HG03575 (cell line): ENCODE measurements around the gene IFNW1.
"Not testable (repeated sequence)": the region's sequence is repeated elsewhere in the genome, so short reads cannot be mapped to it uniquely, and the experiment has no call there.

ENCODE experiments used
- ATAC-seq: cut with Tn5 transposase; IDR thresholded peaks from one replicate; pipeline ENCODE4 v1.9.1; 2021; ENCODE audit not compliant: unreplicated experiment, insufficient number of reproducible peaks, low FRiP score; ENCODE audit errors: extremely low read depth

Gene IFNW1

GRCh38 chr9:21141427-21141882 lies at the start of gene IFNW1:
TSS of gene IFNW1 (minus strand) at chr9:21141832. CDS start at chr9:21141570, 262 bp downstream.
- ATAC-seq = no peak

DNA sequence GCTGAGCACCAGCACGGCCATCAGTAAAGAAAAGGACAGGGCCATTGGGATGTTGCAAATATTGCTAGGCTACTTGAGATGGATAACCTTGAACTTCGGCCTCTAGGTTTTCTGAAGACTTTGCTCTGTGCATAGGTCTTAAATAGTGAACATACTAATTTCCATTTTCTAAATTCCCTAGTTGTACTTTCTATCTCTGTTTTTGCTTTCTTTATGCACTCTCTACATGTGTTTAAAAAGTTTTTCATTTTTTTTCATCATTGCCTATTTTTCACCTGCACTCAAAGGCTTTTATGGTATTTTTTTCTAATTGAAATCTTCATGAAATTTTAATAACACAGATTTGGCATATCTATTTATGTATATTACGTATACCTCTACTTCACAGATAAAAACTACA lies 45.9 kb upstream of the IFNW1 start, which contains the start of gene IFNA4:
TSS of gene IFNA4 (minus strand) at position 101 of the 400 bp plus-strand sequence. CDS start at position 45, 56 bp downstream.
- ATAC-seq = not testable (repeated sequence)

DNA sequence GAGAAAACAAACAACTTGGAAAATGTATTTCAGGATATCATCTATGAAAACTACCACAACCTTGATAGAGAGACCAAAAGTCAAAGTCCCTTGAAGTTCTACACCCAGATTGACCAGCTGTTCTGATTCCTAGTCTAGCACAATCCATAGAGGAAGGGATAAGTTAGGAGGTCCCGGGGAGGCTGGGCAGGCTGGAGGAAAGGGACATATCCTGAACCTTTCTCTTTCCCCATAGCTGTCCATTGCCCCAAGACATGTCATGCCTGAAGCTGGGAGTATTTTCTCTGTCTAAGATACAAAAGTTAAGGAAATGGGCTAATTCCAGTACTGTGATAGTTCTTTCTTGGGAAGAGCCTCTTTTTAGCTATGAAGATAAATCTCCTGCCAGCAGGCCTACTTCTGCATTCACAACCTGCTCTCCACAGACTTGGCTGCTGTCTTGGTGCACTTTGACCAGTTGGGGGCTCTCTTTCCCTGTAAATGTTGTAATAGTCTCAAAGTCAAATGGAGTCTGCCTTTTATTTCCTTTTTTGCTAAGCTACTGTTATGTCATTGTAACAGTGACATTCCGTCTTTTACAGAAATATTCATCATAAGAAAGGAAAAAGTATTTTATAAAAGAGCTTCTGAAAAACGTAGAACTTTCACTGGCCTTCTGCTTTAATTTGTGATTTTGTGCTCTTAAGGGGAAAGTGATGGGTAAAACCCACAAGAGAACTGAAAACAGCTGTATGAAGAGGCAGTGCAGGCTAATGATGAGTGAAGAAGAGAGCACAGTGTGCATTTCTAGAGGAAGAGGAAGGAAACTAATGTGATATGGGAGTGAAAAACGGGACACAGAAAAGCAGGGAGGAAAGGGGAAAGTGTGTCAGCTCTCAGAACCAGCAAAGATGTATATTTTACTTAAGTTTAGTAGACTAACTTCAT lies 41.4 kb upstream of the IFNW1 start:
- peak; percentile 91 for ATAC-seq

GRCh38 chr9:21174671-21175070 lies 33.0 kb upstream of the IFNW1 start:
- ATAC-seq = no peak

DNA sequence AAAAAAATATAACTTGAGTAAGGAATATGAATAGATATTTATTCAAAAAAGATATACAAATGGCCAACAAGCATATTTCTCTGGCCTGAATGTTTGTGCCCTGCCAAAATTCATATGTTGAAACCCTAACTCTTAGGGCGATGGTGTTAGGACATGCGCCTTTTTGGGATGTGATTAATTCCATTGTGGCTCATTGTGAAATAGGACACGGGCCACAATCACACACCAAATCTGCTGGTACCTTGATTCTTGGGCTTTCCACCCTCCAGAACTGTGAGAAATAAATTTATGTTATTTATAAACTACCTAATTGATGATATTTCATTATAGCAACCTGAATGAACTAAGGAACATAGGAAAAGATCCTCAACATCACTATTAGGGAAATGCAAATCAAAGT lies 30.5 kb upstream of the IFNW1 start:
- ATAC-seq = no peak

DNA sequence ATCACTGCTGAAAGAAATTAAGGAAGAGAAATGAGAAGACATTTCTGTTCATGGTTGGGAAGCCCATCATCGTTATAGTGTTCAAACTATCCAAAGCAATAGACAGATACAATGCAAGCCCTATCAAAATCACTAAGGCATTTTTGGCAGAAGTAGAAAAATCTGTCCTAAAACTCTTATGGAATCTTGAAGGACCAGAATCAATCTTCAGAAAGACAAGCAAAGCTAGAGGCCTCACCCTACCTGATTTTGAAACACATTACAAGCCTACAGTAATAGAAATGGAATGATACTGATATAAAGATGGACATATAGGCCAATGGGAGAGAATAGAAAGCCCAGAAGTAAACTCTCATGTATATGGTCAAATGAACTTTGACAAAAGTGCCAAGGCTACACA lies 29.7 kb upstream of the IFNW1 start:
- ATAC-seq = no peak

DNA sequence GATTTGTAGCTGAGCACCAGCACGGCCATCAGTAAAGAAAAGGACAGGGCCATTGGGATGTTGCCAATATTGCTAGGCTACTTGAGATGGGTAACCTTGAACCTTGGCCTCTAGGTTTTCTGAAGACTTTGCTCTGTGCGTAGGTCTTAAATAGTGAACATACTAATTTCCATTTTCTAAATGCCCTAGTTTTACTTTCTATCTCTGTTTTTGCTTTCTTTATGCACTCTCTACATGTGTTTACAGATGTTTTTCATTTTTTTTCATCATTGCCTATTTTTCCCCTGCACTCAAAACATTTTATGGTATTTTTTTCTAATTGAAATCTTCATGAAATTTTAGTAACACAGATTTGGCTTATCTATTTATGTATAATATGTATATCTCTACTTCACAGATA lies 24.9 kb upstream of the IFNW1 start, which contains the start of gene IFNA21:
TSS of gene IFNA21 (minus strand) at position 101 of the 400 bp plus-strand sequence. CDS start at position 53, 48 bp downstream.
- not testable (repeated sequence) for ATAC-seq

- no peak for ATAC-seq
Measured at GRCh38 chr9:21165516-21165915, 23.9 kb upstream of the IFNW1 start.

DNA sequence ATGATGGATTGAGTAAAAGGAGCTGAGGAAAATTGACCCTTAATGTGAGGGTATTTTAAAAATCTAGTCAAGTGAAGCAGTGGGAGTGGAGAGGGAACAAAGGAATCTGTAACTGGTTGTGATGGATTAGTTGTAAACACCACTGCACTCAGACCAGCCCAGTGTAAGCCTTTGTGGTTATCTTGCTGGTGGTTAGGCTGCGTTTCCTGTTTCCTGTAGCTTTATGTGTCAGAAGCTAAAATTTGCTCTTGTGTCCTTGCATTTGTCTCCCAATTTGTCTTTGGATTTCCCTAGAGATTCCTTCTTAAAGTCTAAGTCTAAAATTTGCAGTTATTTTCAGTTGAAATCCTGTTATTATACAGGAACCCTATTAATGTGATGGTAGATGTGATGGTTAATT lies 18.5 kb upstream of the IFNW1 start:
- ATAC-seq = peak; percentile 74

DNA sequence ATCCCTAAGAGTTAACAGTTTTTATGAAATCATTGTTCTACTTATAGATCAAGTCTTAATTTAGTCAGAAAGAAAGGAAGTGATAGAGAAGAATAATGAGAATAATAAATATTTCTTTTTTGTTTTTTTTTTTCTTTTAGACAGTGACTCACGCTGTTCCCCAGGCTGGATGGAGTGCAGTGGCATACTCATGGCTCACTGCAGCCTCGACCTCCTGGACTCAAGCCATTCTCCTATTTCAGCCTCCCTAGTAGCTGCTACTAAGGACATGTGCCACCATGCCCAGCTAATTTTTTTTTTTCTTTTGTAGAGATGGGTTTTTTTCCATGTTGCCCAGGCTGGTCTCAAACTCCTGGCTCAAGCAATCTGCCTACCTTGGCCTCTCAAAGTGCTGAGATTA lies 13.9 kb upstream of the IFNW1 start:
- no peak for ATAC-seq

GRCh38 chr9:21154018-21154608 lies 12.5 kb upstream of the IFNW1 start:
- ATAC-seq = no peak

DNA sequence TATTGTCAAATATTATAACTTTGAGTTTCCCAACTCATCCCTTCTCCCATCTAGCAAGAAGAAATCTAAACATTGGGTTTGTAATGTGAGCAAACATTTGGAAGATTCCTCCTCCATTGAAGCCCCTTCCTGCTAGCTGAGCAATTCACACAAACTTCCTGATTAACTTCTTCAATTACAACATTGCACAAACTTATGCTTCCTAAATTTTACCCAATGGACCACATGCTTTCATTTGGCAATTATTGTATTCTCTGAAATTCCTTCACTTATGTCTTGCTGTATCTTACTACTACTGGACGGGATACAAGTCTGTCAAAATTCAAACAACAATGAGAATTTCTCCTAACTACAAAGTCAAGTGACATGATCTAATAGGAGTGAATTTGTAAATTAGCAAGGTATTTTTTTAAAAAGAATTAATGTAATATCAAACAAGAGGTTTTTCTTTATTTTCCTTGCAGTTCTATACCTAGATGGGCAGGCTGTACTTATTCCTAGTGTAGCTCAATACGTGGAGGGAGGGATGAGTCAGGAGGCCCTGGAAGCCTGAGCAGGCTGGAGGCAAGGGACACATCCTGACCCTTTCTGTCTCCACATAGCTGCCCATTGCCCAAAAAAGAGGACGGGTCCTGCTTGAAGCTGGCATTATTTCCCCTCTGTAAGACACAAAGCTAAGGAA lies 11.8 kb upstream of the IFNW1 start:
- no peak for ATAC-seq

DNA sequence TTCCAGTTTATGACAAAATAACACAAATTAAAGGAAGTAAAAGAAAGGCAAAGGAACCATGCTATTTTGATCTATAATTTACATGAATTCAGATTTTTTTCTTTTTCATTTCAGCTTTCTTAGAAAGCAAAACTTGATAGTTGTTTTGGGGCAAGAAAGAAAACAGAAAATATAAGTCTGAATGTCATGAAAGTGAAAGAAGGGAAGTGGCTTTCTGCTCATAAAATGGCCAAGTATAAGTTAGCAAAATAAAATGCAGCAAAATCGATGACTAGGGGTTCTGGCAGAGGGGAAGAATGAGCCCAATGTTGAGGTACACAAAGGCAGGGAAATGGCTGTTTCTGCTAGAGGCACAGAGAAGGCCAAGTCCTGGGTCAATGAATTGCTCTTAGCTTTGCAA lies 3.0 kb upstream of the IFNW1 start:
- ATAC-seq = no peak

- ATAC-seq = no peak
Measured at GRCh38 chr9:21137020-21137419, 4.6 kb downstream of the IFNW1 start.

GRCh38 chr9:21135736-21136135 lies 5.9 kb downstream of the IFNW1 start:
- ATAC-seq = no peak

- not testable (repeated sequence) for ATAC-seq
Measured at GRCh38 chr9:21128186-21128585, 13.4 kb downstream of the IFNW1 start.

GRCh38 chr9:21121595-21122251 lies 19.9 kb downstream of the IFNW1 start:
- peak; percentile 91 for ATAC-seq

DNA sequence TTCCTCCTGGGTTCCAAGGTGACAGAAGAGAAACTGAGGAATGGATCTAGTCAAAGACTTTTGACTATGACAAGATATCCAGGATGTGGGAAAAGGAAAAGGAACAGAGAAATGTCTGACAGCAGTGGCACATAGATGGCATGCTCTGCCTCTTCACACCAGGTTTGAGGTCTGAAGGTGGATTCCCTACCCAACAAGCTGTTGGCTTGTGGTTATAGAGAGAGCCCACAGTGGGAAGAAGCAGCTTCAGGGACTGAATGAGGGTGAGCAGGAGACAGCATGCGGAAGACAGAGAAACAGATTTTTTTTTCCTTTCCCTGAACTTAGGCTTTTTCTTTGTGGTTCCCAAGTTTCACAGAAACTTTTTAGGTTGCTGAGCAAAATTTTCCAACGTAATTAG lies 20.6 kb downstream of the IFNW1 start:
- no peak for ATAC-seq
